Parathyroid adenoma (tissue), 2 donors: ENCODE data around the gene COL18A1.

Source experiments
- H2AFZ ChIP-seq: fragments of 300-600 bp; sonication (generic); one replicate; pipeline ENCODE4 v1.7.0; 2017; ENCODE audit warnings: antibody characterized with exemption, mild to moderate bottlenecking
- H3K27ac ChIP-seq: fragments of 300-600 bp; sonication (generic); one replicate; pipeline ENCODE4 v1.7.0; 2017
- H3K27me3 ChIP-seq: fragments of 300-600 bp; sonication (generic); one replicate; pipeline ENCODE4 v1.7.0; 2017; ENCODE audit warnings: low read length; ENCODE audit not compliant: control insufficient read depth, insufficient read depth
- H3K36me3 ChIP-seq: fragments of 300-600 bp; sonication (generic); one replicate; pipeline ENCODE4 v1.7.0; 2017; ENCODE audit warnings: low read length; ENCODE audit not compliant: control insufficient read depth, insufficient read depth
- H3K4me1 ChIP-seq: fragments of 300-600 bp; sonication (generic); one replicate; pipeline ENCODE4 v1.7.0; 2017; ENCODE audit warnings: control low read depth
- H3K4me2 ChIP-seq: fragments of 300-600 bp; sonication (generic); one replicate; pipeline ENCODE4 v1.7.0; 2017; ENCODE audit warnings: low read length
- H3K4me3 ChIP-seq: fragments of 300-600 bp; sonication (generic); one replicate; pipeline ENCODE4 v1.7.0; 2017; ENCODE audit warnings: low read depth, low read length
- H3K79me2 ChIP-seq: fragments of 300-600 bp; sonication (generic); one replicate; pipeline ENCODE4 v1.7.0; 2017; ENCODE audit warnings: control low read depth
- H3K9ac ChIP-seq: fragments of 300-600 bp; sonication (generic); one replicate; pipeline ENCODE4 v1.7.0; 2017; ENCODE audit warnings: mild to moderate bottlenecking
- H3K9me3 ChIP-seq: fragments of 300-600 bp; sonication (generic); one replicate; pipeline ENCODE4 v1.7.0; 2017; ENCODE audit warnings: low read length; ENCODE audit not compliant: control insufficient read depth
- CTCF ChIP-seq: fragments of 300-600 bp; sonication (generic); IDR thresholded peaks from one replicate; pipeline ENCODE4 v1.7.0; 2017; ENCODE audit warnings: antibody characterized with exemption, mild to moderate bottlenecking
- donor health status: primary hyperparathyroidism.

Gene COL18A1

DNA sequence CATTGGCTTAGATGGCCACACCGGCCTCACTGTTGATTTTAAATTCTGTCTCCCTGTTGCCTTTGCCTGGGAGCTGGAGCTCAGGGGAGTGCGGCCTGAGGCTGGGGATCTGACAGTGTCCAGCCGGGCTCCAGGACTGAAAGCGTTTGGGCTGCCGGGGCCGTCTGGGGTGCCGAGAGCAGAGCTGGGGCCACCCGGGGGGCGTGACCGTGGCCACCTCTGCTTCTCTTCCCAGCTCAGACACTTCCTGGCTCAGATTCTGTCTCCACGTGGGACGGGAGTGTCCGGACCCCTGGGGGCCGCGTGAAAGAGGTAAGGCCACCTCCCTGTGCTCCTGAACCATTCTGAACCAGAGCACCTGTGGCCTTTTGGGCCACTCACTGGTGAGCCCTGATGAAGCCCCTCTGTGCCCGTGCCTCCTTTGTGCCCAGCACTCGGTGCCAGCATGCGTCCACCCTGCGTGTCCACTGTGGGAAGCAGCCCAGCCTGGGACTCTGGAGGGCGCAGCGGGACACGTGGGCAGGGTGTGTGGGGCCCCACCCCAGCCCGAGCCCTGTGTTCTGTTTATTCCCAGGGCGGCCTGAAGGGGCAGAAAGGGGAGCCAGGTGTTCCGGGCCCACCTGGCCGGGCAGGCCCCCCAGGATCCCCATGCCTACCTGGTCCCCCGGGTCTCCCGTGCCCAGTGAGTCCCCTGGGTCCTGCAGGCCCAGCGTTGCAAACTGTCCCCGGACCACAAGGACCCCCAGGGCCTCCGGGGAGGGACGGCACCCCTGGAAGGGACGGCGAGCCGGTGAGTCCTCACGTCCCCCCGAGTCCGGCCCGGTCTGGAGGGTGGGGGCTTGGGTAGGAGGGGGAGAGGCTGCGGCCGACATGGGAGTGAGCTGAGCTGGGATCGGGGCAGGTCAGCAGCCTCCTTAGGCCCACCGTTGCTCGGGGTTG lies 72.5 kb downstream of the COL18A1 start:
- no peak overlapping the region for H3K4me3 ChIP-seq
- TF ChIP-seq CTCF = no peak
- no peak overlapping the region for H3K27ac ChIP-seq
- H3K9me3 ChIP-seq = no peaks in the 10 kb centered on the region
- no peaks in the 10 kb centered on the region for H3K27me3 ChIP-seq
- H3K79me2 ChIP-seq = no peaks in the 10 kb centered on the region
- no peaks in the 10 kb centered on the region for H3K4me1 ChIP-seq
- no peaks in the 10 kb centered on the region for H3K36me3 ChIP-seq
- H3K9ac ChIP-seq = no peak overlapping the region
- no peak overlapping the region for H2AFZ ChIP-seq
- no peak overlapping the region for H3K4me2 ChIP-seq

GRCh38 chr21:45478115-45478801 lies 73.3 kb downstream of the COL18A1 start:
- no peak overlapping the region for H3K27ac ChIP-seq
- no peaks in the 10 kb centered on the region for H3K4me1 ChIP-seq
- H3K9me3 ChIP-seq = no peaks in the 10 kb centered on the region
- H3K27me3 ChIP-seq = no peaks in the 10 kb centered on the region
- TF ChIP-seq CTCF = peak; percentile 37
- H3K36me3 ChIP-seq = no peaks in the 10 kb centered on the region
- no peak overlapping the region for H2AFZ ChIP-seq
- H3K4me3 ChIP-seq = peak overlapping the region; percentile 23
- no peak overlapping the region for H3K9ac ChIP-seq
- H3K4me2 ChIP-seq = peak overlapping the region; percentile 48
- no peaks in the 10 kb centered on the region for H3K79me2 ChIP-seq

DNA sequence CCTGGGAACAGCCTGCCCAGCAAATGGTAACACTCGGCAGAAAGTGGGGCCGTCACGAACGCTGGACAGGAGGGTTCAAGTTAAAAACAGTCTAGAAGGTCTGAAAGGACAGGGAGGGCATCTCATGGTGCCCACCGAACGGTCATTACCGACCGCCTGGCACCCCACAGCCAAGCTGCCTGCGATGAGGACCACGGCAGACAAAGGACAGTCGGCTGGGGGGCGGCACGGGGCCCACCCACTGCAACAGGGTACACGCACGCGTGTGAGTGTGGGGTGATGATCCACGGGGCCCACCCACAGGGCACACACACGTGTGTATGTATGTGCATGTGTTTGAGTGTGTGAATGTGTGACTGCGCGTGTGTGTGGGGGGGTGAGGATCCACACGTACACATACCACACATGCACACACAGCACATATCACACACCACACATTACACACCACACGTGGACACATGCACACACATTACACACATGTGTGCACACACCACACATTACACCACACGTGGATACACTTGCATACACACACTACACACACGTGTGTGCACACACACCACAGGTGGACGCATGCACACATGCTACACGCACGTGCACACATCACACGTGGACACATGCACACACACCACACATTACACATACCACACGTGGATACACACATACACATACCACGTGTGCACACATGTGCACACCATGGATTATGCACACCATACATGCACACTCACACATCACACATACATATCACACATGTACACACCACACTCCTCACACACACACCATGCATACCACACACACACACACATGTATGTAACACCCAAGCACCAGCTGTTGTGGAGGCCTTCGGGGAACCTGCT lies 74.1 kb downstream of the COL18A1 start:
- H3K4me3 ChIP-seq = no peak overlapping the region
- H3K79me2 ChIP-seq = no peaks in the 10 kb centered on the region
- TF ChIP-seq CTCF = no peak
- no peaks in the 10 kb centered on the region for H3K4me1 ChIP-seq
- H3K9ac ChIP-seq = no peak overlapping the region
- H3K27ac ChIP-seq = no peak overlapping the region
- H3K9me3 ChIP-seq = no peaks in the 10 kb centered on the region
- H2AFZ ChIP-seq = no peak overlapping the region
- H3K27me3 ChIP-seq = no peaks in the 10 kb centered on the region
- H3K36me3 ChIP-seq = no peaks in the 10 kb centered on the region
- no peak overlapping the region for H3K4me2 ChIP-seq

DNA sequence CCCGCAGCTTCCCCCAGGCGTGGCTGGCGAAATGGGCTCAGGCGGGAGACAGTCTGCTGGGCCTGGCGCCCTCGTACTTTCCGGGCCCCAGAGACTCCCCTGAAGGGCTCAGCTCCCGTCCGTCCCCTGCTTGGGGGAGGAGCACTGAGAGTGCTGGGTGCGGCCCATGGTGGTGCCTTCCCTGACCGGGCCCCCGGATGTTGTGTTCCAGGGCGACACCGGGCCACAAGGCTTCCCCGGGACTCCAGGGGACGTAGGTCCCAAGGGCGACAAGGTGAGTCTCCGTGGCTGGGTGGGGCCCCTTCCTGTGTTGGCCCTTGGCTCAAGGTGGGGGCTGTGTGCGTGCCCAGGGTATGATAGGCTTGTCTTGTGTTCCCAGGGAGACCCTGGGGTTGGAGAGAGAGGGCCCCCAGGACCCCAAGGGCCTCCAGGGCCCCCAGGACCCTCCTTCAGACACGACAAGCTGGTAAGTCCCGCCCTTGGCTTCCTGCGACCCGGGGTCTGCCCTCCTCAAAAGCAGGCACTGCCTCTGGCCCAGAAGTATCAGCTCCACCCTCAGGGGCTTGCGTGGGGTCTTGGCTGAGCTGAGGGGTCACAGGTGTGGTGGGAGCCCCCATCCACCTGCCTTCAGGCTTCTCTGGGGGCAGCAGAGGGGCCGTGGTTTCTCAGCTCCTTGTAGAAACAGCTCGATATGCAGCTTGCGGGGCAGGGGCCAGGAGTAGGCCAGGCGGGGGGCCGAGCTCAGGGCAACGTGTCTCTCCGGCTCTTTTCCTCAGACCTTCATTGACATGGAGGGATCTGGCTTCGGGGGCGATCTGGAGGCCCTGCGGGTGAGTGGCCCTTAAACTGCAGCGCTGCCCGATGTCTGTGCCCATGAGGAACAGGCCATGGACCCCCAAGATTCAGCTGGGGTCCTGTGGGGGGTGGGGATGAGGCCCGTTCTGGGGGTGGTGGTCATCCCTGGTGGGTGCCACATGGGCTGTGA lies 75.0 kb downstream of the COL18A1 start:
- no peak overlapping the region for H3K4me3 ChIP-seq

More for the DNA sequence above, 75.0 kb downstream of the COL18A1 start:
- no peaks in the 10 kb centered on the region for H3K27me3 ChIP-seq
- no peak overlapping the region for H3K9ac ChIP-seq
- H3K36me3 ChIP-seq = no peaks in the 10 kb centered on the region
- H3K27ac ChIP-seq = no peak overlapping the region
- TF ChIP-seq CTCF = no peak
- H3K9me3 ChIP-seq = no peaks in the 10 kb centered on the region
- H3K4me2 ChIP-seq = no peak overlapping the region
- H2AFZ ChIP-seq = no peak overlapping the region
- no peaks in the 10 kb centered on the region for H3K79me2 ChIP-seq
- H3K4me1 ChIP-seq = no peaks in the 10 kb centered on the region
